ENCODE results near the gene LUM. TPM values are rescaled to one million over a fixed set of nuclear protein-coding genes. Genes with fewer than 3 reads are reported as not detected.

The LUM gene
- total RNA-seq, 1 donor from 2014 or later: 0.67 TPM

- DNase-seq (ENCODE audit: low read depth): no peak
- Histone ChIP-seq H3K27me3 (ENCODE audit: control insufficient read depth, insufficient read depth, low read length) (no peaks in the 10 kb centered on the region), H3K36me3 (ENCODE audit: control insufficient read depth, insufficient read depth, low read length) (no peaks in the 10 kb centered on the region), H3K4me3 (ENCODE audit: low read depth, low read length) (no peak overlapping the region)
- no peak for TF ChIP-seq CTCF (IDR thresholded peaks at IDR 0.05; ENCODE audit: insufficient read depth, low read length, poor library complexity, severe bottlenecking)
Measured at GRCh38 chr12:91061091-91061490, 50.2 kb downstream of the LUM start.

GRCh38 chr12:91059211-91059610 is 52.1 kb downstream of the LUM start:
- Histone ChIP-seq H3K36me3 (ENCODE audit: control insufficient read depth, insufficient read depth, low read length) (no peaks in the 10 kb centered on the region), H3K4me3 (ENCODE audit: low read depth, low read length) (no peak overlapping the region), H3K27me3 (ENCODE audit: control insufficient read depth, insufficient read depth, low read length) (no peaks in the 10 kb centered on the region)
- no peak for TF ChIP-seq CTCF (IDR thresholded peaks at IDR 0.05; ENCODE audit: insufficient read depth, low read length, poor library complexity, severe bottlenecking)
- DNase-seq (ENCODE audit: low read depth): no peak

- no peak for DNase-seq (ENCODE audit: low read depth)
- no peak overlapping the region for H3K4me3 ChIP-seq (ENCODE audit: low read depth, low read length)
- TF ChIP-seq CTCF (IDR thresholded peaks at IDR 0.05; ENCODE audit: insufficient read depth, low read length, poor library complexity, severe bottlenecking): no peak
Measured at GRCh38 chr12:91058786-91059185, 52.5 kb downstream of the LUM start.

GRCh38 chr12:91057368-91058165 is 53.7 kb downstream of the LUM start, which contains the start of gene KERA:
Gene KERA, minus strand, starts transcription at chr12:91058024. Its CDS starts 1,743 bp downstream, at chr12:91056281.
- no peak for TF ChIP-seq CTCF (IDR thresholded peaks at IDR 0.05; ENCODE audit: insufficient read depth, low read length, poor library complexity, severe bottlenecking)
- no peak for DNase-seq (ENCODE audit: low read depth)

More at GRCh38 chr12:91058786-91059185, 52.5 kb downstream of the LUM start:
- no peaks in the 10 kb centered on the region for H3K27me3 ChIP-seq (ENCODE audit: control insufficient read depth, insufficient read depth, low read length)
- H3K36me3 ChIP-seq (ENCODE audit: control insufficient read depth, insufficient read depth, low read length): no peaks in the 10 kb centered on the region

GRCh38 chr12:91056488-91056887 is 54.8 kb downstream of the LUM start:
- no peak for DNase-seq (ENCODE audit: low read depth)
- no peak for TF ChIP-seq CTCF (IDR thresholded peaks at IDR 0.05; ENCODE audit: insufficient read depth, low read length, poor library complexity, severe bottlenecking)
- Histone ChIP-seq H3K27me3 (ENCODE audit: control insufficient read depth, insufficient read depth, low read length) (no peaks in the 10 kb centered on the region), H3K36me3 (ENCODE audit: control insufficient read depth, insufficient read depth, low read length) (no peaks in the 10 kb centered on the region), H3K4me3 (ENCODE audit: low read depth, low read length) (no peak overlapping the region)

More at GRCh38 chr12:91057368-91058165, 53.7 kb downstream of the LUM start, which contains the start of gene KERA:
- H3K36me3 ChIP-seq (ENCODE audit: control insufficient read depth, insufficient read depth, low read length): no peaks in the 10 kb centered on the region
- no peak within 1 kb of the TSS for H3K4me3 ChIP-seq (ENCODE audit: low read depth, low read length)
- no peaks in the 10 kb centered on the region for H3K27me3 ChIP-seq (ENCODE audit: control insufficient read depth, insufficient read depth, low read length)
